Measurements from ENCODE around the gene RAB33B.

Gene RAB33B

DNA sequence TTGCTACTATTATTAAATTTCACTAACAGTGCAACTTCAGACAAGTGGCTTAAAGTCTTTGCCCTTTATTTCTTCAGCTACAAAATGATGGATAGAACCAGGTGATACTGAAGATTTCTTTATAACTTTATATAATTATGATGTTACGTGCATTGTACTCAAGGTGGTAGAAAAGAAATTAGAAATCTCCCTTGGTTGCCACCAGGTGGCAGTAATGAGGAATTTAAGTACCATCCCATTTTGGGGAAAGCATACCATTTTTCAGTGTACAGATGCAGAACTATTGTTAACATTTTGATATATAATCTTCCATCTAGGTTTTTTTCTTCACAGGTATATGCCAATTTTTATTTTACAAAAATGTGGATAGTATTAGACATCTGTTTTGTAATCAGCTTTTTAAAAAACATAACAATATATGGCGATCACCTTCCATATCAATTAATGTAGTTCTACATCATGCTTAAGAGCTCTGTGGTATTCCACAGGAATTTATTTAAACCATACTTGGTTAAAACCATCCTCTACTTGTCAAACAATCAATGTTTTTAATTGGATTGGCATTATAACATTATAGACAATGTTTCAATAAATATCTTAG is 37.7 kb upstream of the RAB33B start:
- Histone ChIP-seq H3K4me3 (ENCODE audit: insufficient read depth, low read length, poor library complexity, severe bottlenecking) (no peak overlapping the region), H3K27me3 (ENCODE audit: low read length) (no peaks in the 10 kb centered on the region), H3K9me3 (ENCODE audit: insufficient read depth, low read length) (no peaks in the 10 kb centered on the region), H3K9me2 (replicated peaks; ENCODE audit: insufficient read depth, low read length) (no peaks in the 10 kb centered on the region), H3F3A (ENCODE audit: insufficient read depth) (no peaks in the 10 kb centered on the region), H3K4me2 (ENCODE audit: low read depth, low read length, poor library complexity, severe bottlenecking) (no peak overlapping the region), H3K79me2 (ENCODE audit: insufficient read depth, low read length) (no peaks in the 10 kb centered on the region), H3K36me3 (ENCODE audit: low read length) (no peaks in the 10 kb centered on the region), H3K9ac (ENCODE audit: low read length) (no peak overlapping the region), H3K27ac (ENCODE audit: low read depth, low read length) (no peak overlapping the region), H2AFZ (ENCODE audit: low read depth, low read length, severe bottlenecking) (no peak overlapping the region), H4K20me1 (ENCODE audit: low read depth, low read length) (no peaks in the 10 kb centered on the region)
- TF ChIP-seq, protein P1, sequence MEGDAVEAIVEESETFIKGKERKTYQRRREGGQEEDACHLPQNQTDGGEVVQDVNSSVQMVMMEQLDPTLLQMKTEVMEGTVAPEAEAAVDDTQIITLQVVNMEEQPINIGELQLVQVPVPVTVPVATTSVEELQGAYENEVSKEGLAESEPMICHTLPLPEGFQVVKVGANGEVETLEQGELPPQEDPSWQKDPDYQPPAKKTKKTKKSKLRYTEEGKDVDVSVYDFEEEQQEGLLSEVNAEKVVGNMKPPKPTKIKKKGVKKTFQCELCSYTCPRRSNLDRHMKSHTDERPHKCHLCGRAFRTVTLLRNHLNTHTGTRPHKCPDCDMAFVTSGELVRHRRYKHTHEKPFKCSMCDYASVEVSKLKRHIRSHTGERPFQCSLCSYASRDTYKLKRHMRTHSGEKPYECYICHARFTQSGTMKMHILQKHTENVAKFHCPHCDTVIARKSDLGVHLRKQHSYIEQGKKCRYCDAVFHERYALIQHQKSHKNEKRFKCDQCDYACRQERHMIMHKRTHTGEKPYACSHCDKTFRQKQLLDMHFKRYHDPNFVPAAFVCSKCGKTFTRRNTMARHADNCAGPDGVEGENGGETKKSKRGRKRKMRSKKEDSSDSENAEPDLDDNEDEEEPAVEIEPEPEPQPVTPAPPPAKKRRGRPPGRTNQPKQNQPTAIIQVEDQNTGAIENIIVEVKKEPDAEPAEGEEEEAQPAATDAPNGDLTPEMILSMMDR (IDR thresholded peaks at IDR 0.05; ENCODE audit: insufficient read depth, low read length, poor library complexity, severe bottlenecking) = peak; percentile 33
- no peak for TF ChIP-seq EZH2phosphoT487 (conservative IDR thresholded peaks at IDR 0.05; ENCODE audit: low read length)

DNA sequence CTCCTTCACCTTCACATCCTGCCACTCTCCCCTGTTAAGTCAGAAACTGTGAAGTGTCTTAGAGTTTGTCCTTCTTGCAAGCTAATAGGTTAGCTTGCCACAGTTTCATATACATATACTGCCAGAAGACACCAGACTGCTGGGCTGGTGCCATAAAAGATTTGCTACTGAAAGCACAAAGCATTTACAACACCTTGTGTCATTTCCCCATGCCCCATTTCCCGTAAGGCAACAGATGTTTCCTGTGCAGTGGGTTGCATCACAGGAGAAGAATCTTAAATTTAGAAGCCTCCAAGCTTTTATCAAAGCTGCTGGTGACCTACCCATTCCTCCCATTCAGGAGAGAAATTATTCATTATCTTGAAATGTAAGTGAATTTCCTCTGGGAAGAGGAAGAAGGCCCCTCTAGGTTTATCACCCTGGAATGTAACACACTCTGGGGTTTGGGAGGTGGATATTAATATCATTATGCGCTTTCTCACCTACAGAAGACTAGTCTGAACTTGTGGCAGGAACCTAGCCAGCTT is 34.5 kb upstream of the RAB33B start:
- no peak overlapping the region for H3K4me2 ChIP-seq (ENCODE audit: low read depth, low read length, poor library complexity, severe bottlenecking)
- TF ChIP-seq, protein P1 (IDR thresholded peaks at IDR 0.05; ENCODE audit: insufficient read depth, low read length, poor library complexity, severe bottlenecking) = no peak
- no peak for TF ChIP-seq EZH2phosphoT487 (conservative IDR thresholded peaks at IDR 0.05; ENCODE audit: low read length)

DNA sequence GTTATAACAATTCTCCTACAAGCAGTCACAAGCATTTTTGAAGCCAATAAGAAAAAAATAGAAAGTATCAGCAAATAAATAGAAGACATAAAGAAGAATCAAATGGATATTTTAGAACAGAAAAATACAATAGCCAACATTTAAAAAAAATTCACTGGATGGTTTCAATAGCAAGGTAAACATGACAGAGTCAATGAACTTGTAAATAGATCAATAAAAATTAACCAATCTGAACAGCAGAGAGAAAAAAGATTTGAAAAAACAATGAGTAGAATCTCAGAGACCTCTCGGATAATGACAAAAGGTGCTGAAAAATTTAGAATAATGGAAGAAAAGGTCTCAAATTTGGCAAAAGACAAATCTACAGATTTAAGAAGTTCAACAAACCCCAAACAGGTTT is 33.3 kb upstream of the RAB33B start:
- no peak overlapping the region for H3K4me2 ChIP-seq (ENCODE audit: low read depth, low read length, poor library complexity, severe bottlenecking)
- H2AFZ ChIP-seq (ENCODE audit: low read depth, low read length, severe bottlenecking) = no peak overlapping the region
- H3F3A ChIP-seq (ENCODE audit: insufficient read depth) = no peaks in the 10 kb centered on the region
- TF ChIP-seq, protein P1 (IDR thresholded peaks at IDR 0.05; ENCODE audit: insufficient read depth, low read length, poor library complexity, severe bottlenecking) = no peak
- no peak for TF ChIP-seq EZH2phosphoT487 (conservative IDR thresholded peaks at IDR 0.05; ENCODE audit: low read length)
- H3K79me2 ChIP-seq (ENCODE audit: insufficient read depth, low read length) = no peaks in the 10 kb centered on the region
- H3K27me3 ChIP-seq (ENCODE audit: low read length) = no peaks in the 10 kb centered on the region
- no peak overlapping the region for H3K27ac ChIP-seq (ENCODE audit: low read depth, low read length)
- no peaks in the 10 kb centered on the region for H4K20me1 ChIP-seq (ENCODE audit: low read depth, low read length)
- no peaks in the 10 kb centered on the region for H3K9me2 ChIP-seq (replicated peaks; ENCODE audit: insufficient read depth, low read length)
- no peaks in the 10 kb centered on the region for H3K9me3 ChIP-seq (ENCODE audit: insufficient read depth, low read length)
- no peaks in the 10 kb centered on the region for H3K36me3 ChIP-seq (ENCODE audit: low read length)
- H3K9ac ChIP-seq (ENCODE audit: low read length) = no peak overlapping the region
- no peak overlapping the region for H3K4me3 ChIP-seq (ENCODE audit: insufficient read depth, low read length, poor library complexity, severe bottlenecking)

More for the DNA sequence above, 34.5 kb upstream of the RAB33B start:
- Histone ChIP-seq H3K36me3 (ENCODE audit: low read length) (no peaks in the 10 kb centered on the region), H3K27ac (ENCODE audit: low read depth, low read length) (no peak overlapping the region), H3K4me3 (ENCODE audit: insufficient read depth, low read length, poor library complexity, severe bottlenecking) (no peak overlapping the region), H3F3A (ENCODE audit: insufficient read depth) (no peaks in the 10 kb centered on the region), H3K27me3 (ENCODE audit: low read length) (no peaks in the 10 kb centered on the region), H2AFZ (ENCODE audit: low read depth, low read length, severe bottlenecking) (no peak overlapping the region), H3K9me3 (ENCODE audit: insufficient read depth, low read length) (no peaks in the 10 kb centered on the region), H3K9me2 (replicated peaks; ENCODE audit: insufficient read depth, low read length) (no peaks in the 10 kb centered on the region), H3K9ac (ENCODE audit: low read length) (no peak overlapping the region), H3K79me2 (ENCODE audit: insufficient read depth, low read length) (no peaks in the 10 kb centered on the region), H4K20me1 (ENCODE audit: low read depth, low read length) (no peaks in the 10 kb centered on the region)
